DND-41 (cell line): ENCODE data around the gene PPP2CA.

ENCODE experiments used
- ATAC-seq: fragments of 200-7000 bp; cut with Tn5 transposase; 3 replicates; pipeline ENCODE4 v1.9.1; 2021; ENCODE audit warnings: low read depth; ENCODE audit not compliant: insufficient read depth
- DNase-seq: peaks from one replicate; pipeline ENCODE4 v3.0.0-alpha.2; 2020
- H2AFZ ChIP-seq: 2 replicates; pipeline ENCODE4 v1.6.0; 2012; ENCODE audit warnings: low read depth, low read length
- H3K27ac ChIP-seq: 2 replicates; pipeline ENCODE4 v1.5.1; 2012; ENCODE audit warnings: low read length, inconsistent platforms
- H3K27me3 ChIP-seq: fragments of 200-600 bp; sonication (generic); 2 replicates; pipeline ENCODE4 v1.6.0; 2012; ENCODE audit warnings: low read length, mild to moderate bottlenecking, inconsistent platforms; ENCODE audit not compliant: insufficient read depth, poor library complexity
- H3K36me3 ChIP-seq: 2 replicates; pipeline ENCODE4 v1.5.1; 2012; ENCODE audit warnings: low read length, inconsistent platforms; ENCODE audit not compliant: insufficient read depth
- H3K4me1 ChIP-seq: 2 replicates; pipeline ENCODE4 v1.5.1; 2012; ENCODE audit warnings: mild to moderate bottlenecking, low read length; ENCODE audit not compliant: insufficient read depth
- H3K4me2 ChIP-seq: 2 replicates; pipeline ENCODE4 v1.6.0; 2012; ENCODE audit warnings: mild to moderate bottlenecking, moderate library complexity, low read length, inconsistent platforms; ENCODE audit not compliant: insufficient read depth
- H3K4me3 ChIP-seq, 2 experiments: fragments of 200-600 bp in 1 of 2; shearing (Covaris generic) in 1 of 2; 2 replicates each; pipeline ENCODE4 v1.5.1; 2012 to 2016; ENCODE audit warnings: inconsistent platforms in 2 of 2, low read length in 2 of 2, mild to moderate bottlenecking in 2 of 2, low read depth in 1 of 2, moderate library complexity in 1 of 2
- H3K79me2 ChIP-seq: 2 replicates; pipeline ENCODE4 v1.6.0; 2012; ENCODE audit warnings: low read length, inconsistent platforms; ENCODE audit not compliant: insufficient read depth
- H3K9ac ChIP-seq: 2 replicates; pipeline ENCODE4 v1.6.0; 2012; ENCODE audit warnings: low read depth, mild to moderate bottlenecking, inconsistent platforms, low read length, moderate library complexity
- H3K9me3 ChIP-seq: 2 replicates; pipeline ENCODE4 v1.5.1; 2012; ENCODE audit warnings: low read length, moderate library complexity, mild to moderate bottlenecking, inconsistent platforms; ENCODE audit not compliant: insufficient read depth, severe bottlenecking
- H4K20me1 ChIP-seq: 2 replicates; pipeline ENCODE4 v1.6.0; 2012; ENCODE audit warnings: low read length; ENCODE audit not compliant: insufficient read depth
- CTCF ChIP-seq: IDR thresholded peaks from 2 replicates; pipeline ENCODE4 v1.5.1; 2012; ENCODE audit warnings: borderline replicate concordance, low read length, moderate library complexity, mild to moderate bottlenecking; ENCODE audit not compliant: poor library complexity, severe bottlenecking; ENCODE audit errors: extremely low read depth
- EZH2 ChIP-seq: IDR thresholded peaks from 3 replicates; pipeline ENCODE4 v1.6.1; 2012; ENCODE audit warnings: borderline replicate concordance, low read depth, mild to moderate bottlenecking, moderate library complexity, low read length, inconsistent platforms; ENCODE audit not compliant: severe bottlenecking

Gene PPP2CA

GRCh38 chr5:134247428-134248224 lies 21.8 kb upstream of the PPP2CA start:
- Histone ChIP-seq H3K36me3 (no peaks in the 10 kb centered on the region), H3K4me1 (no peaks in the 10 kb centered on the region), H2AFZ (no peak overlapping the region), H3K4me3 (no peak overlapping the region), H3K27me3 (no peaks in the 10 kb centered on the region), H3K27ac (no peak overlapping the region), H3K9me3 (no peaks in the 10 kb centered on the region), H4K20me1 (no peaks in the 10 kb centered on the region), H3K9ac (no peak overlapping the region), H3K4me2 (no peak overlapping the region), H3K79me2 (no peaks in the 10 kb centered on the region)
- TF ChIP-seq EZH2 (no peak), CTCF (no peak)
- ATAC-seq (no peak), DNase-seq (no peak)

DNA sequence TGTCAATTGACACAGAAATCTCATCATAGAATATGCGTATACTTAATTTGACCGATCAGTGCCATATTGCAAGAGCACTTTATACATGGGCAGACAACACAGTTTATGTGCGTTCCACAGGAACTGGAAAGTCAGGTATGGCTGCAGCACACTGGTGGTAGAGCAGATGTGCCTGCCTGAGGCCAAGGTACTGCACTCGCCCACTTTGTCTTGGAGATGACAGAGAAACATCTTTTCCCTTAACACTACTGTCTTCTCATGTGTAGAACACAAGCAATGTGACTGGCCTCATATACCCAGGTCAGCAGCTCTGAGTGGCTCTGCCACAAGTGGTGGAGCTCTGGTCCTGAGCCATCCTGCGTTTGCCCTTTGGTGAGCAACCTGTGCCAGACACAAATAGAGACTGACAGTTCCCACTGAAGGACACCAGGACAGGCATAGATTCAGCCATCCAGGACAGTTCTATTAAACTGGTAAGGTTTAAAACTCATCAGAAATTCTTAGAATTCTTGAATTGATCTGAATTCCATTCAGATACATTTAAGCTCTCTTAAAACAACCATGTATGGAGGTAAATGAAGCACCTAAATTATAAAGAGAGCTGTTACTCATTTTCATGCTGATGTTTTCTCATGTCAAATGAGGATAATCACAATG lies 21.0 kb upstream of the PPP2CA start:
- Histone ChIP-seq H2AFZ (no peak overlapping the region), H3K4me2 (no peak overlapping the region), H3K36me3 (no peaks in the 10 kb centered on the region), H3K9me3 (no peaks in the 10 kb centered on the region), H3K27ac (no peak overlapping the region), H3K27me3 (no peaks in the 10 kb centered on the region), H4K20me1 (no peaks in the 10 kb centered on the region), H3K79me2 (no peaks in the 10 kb centered on the region), H3K4me3 (no peak overlapping the region), H3K9ac (no peak overlapping the region), H3K4me1 (no peaks in the 10 kb centered on the region)
- DNase-seq, result no peak
- TF ChIP-seq EZH2 (no peak), CTCF (no peak)
- no peak for ATAC-seq

GRCh38 chr5:134245692-134246091 lies 19.8 kb upstream of the PPP2CA start:
- H3K36me3 ChIP-seq, result no peaks in the 10 kb centered on the region
- H3K9ac ChIP-seq, result no peak overlapping the region
- H4K20me1 ChIP-seq, result no peaks in the 10 kb centered on the region
- TF ChIP-seq EZH2, result no peak
- no peak for TF ChIP-seq CTCF
- no peak for ATAC-seq
- H3K4me2 ChIP-seq, result no peak overlapping the region
- no peak overlapping the region for H3K27ac ChIP-seq
- H3K27me3 ChIP-seq, result no peaks in the 10 kb centered on the region
- H3K4me1 ChIP-seq, result no peaks in the 10 kb centered on the region
- no peak overlapping the region for H2AFZ ChIP-seq
- H3K9me3 ChIP-seq, result no peaks in the 10 kb centered on the region
- H3K79me2 ChIP-seq, result no peaks in the 10 kb centered on the region
- DNase-seq, result no peak
- no peak overlapping the region for H3K4me3 ChIP-seq
